Gastrocnemius medialis (tissue), 4 donors: ENCODE measurements around the gene PGLYRP2. TPM values are rescaled to one million over a fixed set of nuclear protein-coding genes. Genes with fewer than 3 reads are reported as not detected.
"Not testable (repeated sequence)": the region's sequence is repeated elsewhere in the genome, so short reads cannot be mapped to it uniquely, and the experiment has no call there.

Experiments
- ATAC-seq, 2 donors: fragments of 150-250 bp; one replicate each; pipeline ENCODE4 v1.9.1; 2016
- DNase-seq, 2 donors: peaks; one replicate each; pipeline ENCODE4 v3.0.0-alpha.2; 2019
- H3K27ac ChIP-seq, 4 donors: fragments of 200-600 bp; sonication (generic); 1 replicate in 1 of 4; 2 replicates in 3 of 4; pipeline ENCODE4 v1.5.1; 2016 to 2018; ENCODE audit warnings: mild to moderate bottlenecking in 2 of 4, moderate library complexity in 1 of 4
- H3K27me3 ChIP-seq, 3 donors: fragments of 200-600 bp; sonication (generic) in 2 of 3; 1 replicate in 1 of 3; 2 replicates in 2 of 3; pipeline versions ENCODE4 v1.5.1 to v1.6.0; 2016 to 2019; ENCODE audit warnings: mild to moderate bottlenecking in 1 of 3, moderate library complexity in 1 of 3
- H3K36me3 ChIP-seq, 2 donors: fragments of 200-600 bp; sonication (generic) in 1 of 2; one replicate each; pipeline ENCODE4 v1.5.1; 2017 to 2018
- H3K4me1 ChIP-seq, 2 donors: fragments of 200-600 bp; sonication (generic) in 1 of 2; one replicate each; pipeline ENCODE4 v1.5.1; 2016 to 2017; ENCODE audit warnings: mild to moderate bottlenecking in 2 of 2
- H3K4me3 ChIP-seq, 4 donors: fragments of 200-600 bp; sonication (generic) in 3 of 4; 1 replicate in 1 of 4; 2 replicates in 3 of 4; pipeline ENCODE4 v1.5.1; 2016 to 2019; ENCODE audit warnings: mild to moderate bottlenecking in 2 of 4
- H3K9me3 ChIP-seq, 3 donors: fragments of 200-600 bp; sonication (generic) in 2 of 3; 1 replicate in 1 of 3; 2 replicates in 2 of 3; pipeline ENCODE4 v1.5.1; 2016 to 2019
- CTCF ChIP-seq, 5 experiments: fragments of 450-650 bp in 3 of 5; fragments of 200-600 bp in 2 of 5; sonication (generic) in 2 of 5; IDR thresholded peaks in 4 of 5; conservative IDR thresholded peaks in 1 of 5; 1 replicate in 4 of 5; 2 replicates in 1 of 5; pipeline ENCODE4 v1.5.1; 2016 to 2019; ENCODE audit warnings: antibody characterized with exemption in 5 of 5, mild to moderate bottlenecking in 3 of 5, moderate library complexity in 3 of 5
- POLR2A ChIP-seq, 2 donors: fragments of 450-650 bp; IDR thresholded peaks; one replicate each; pipeline ENCODE4 v1.6.1; 2017; ENCODE audit warnings: antibody characterized with exemption in 2 of 2, mild to moderate bottlenecking in 2 of 2, moderate library complexity in 2 of 2
- in situ Hi-C, 4 donors: fragments of 200-750 bp; cut with MboI; loops; one replicate each; pipeline versions ENCODE4 v1.15.0 to v1.8.0; 2017; ENCODE audit warnings: low sequenced_read_pairs in 4 of 4
- intact Hi-C: fragments of 100-400 bp; cut with DNase I; formaldehyde crosslinking; loops from one replicate; pipeline ENCODE4 v1.15.1; 2023; ENCODE audit warnings: low total_unique reads
- total RNA-seq, 4 donors: library from RNA; depleted of rRNA; stranded (reverse); fragments of >200 nt; gene quantifications; one replicate each; pipeline versions ENCODE4 v1.1.0 to v1.2.3, GENCODE V29; 2016

The PGLYRP2 gene
- total RNA-seq, 4 donors from 2014 or later = not detected

GRCh38 chr19:15476325-15476724 lies 3.0 kb downstream of the PGLYRP2 start:
- Histone ChIP-seq H3K27me3 (peaks cover 4 to 11% (median 9%) of the 10 kb centered on the region in 3 donors), H3K36me3 (no peaks in the 10 kb centered on the region), H3K27ac (no peak overlapping the region), H3K4me3 (no peak overlapping the region), H3K4me1 (no peaks in the 10 kb centered on the region), H3K9me3 (no peaks in the 10 kb centered on the region)
- in situ Hi-C loops = loop anchor here in 1 of 4 donors (10.0 kb wide), 1 partner anchor 78 kb away; no protein-coding TSS in a partner anchor
- DNase-seq = no peak
- intact Hi-C loops = no loop called here
- ATAC-seq = no peak
- TF ChIP-seq CTCF (IDR thresholded peaks at IDR 0.05 in 4 of 5, conservative IDR thresholded peaks at IDR 0.05 in 1 of 5) = no peak
- TF ChIP-seq POLR2A (IDR thresholded peaks at IDR 0.05) = no peak

GRCh38 chr19:15475611-15476010 lies 3.7 kb downstream of the PGLYRP2 start:
- H3K4me1 ChIP-seq = no peaks in the 10 kb centered on the region
- DNase-seq (no peak), ATAC-seq (no peak)
- TF ChIP-seq CTCF (IDR thresholded peaks at IDR 0.05 in 4 of 5, conservative IDR thresholded peaks at IDR 0.05 in 1 of 5) = no peak
- TF ChIP-seq POLR2A (IDR thresholded peaks at IDR 0.05) = no peak
- no peak overlapping the region for H3K4me3 ChIP-seq
- in situ Hi-C loops (loop anchor here in 1 of 4 donors (10.0 kb wide), 1 partner anchor 79 kb away; no protein-coding TSS in a partner anchor), intact Hi-C loops (no loop called here)
- no peaks in the 10 kb centered on the region for H3K9me3 ChIP-seq
- no peaks in the 10 kb centered on the region for H3K36me3 ChIP-seq
- no peak overlapping the region for H3K27ac ChIP-seq
- H3K27me3 ChIP-seq = peaks cover 8 to 14% (median 14%) of the 10 kb centered on the region in 3 donors

GRCh38 chr19:15475169-15475568 lies 4.1 kb downstream of the PGLYRP2 start:
- intact Hi-C loops (no loop called here), in situ Hi-C loops (loop anchor here in 1 of 4 donors (10.0 kb wide), 1 partner anchor 80 kb away; no protein-coding TSS in a partner anchor)
- Histone ChIP-seq H3K4me1 (no peaks in the 10 kb centered on the region), H3K36me3 (no peaks in the 10 kb centered on the region), H3K4me3 (no peak overlapping the region), H3K9me3 (no peaks in the 10 kb centered on the region), H3K27me3 (peaks cover 11 to 19% (median 18%) of the 10 kb centered on the region in 3 donors), H3K27ac (no peak overlapping the region)
- ATAC-seq = no peak
- DNase-seq = no peak
- TF ChIP-seq POLR2A (IDR thresholded peaks at IDR 0.05) = no peak
- no peak for TF ChIP-seq CTCF (IDR thresholded peaks at IDR 0.05 in 4 of 5, conservative IDR thresholded peaks at IDR 0.05 in 1 of 5)

GRCh38 chr19:15473821-15474220 lies 5.5 kb downstream of the PGLYRP2 start:
- H3K4me1 ChIP-seq, H3K36me3 ChIP-seq, H3K27ac ChIP-seq, intact Hi-C loops, H3K9me3 ChIP-seq, DNase-seq, ATAC-seq, H3K4me3 ChIP-seq: not testable (repeated sequence)
- peaks cover 21 to 32% (median 30%) of the 10 kb centered on the region in 3 donors for H3K27me3 ChIP-seq
- in situ Hi-C loops = loop anchor here in 2 of 4 donors (10.0 to 25.0 kb wide), 2 partner anchors 81 to 88 kb away; no protein-coding TSS in a partner anchor

- intact Hi-C loops = no loop called here
- ATAC-seq (no peak), DNase-seq (no peak)
- in situ Hi-C loops = loop anchor here in 2 of 4 donors (10.0 to 25.0 kb wide), 2 partner anchors 83 to 91 kb away; no protein-coding TSS in a partner anchor
- H3K4me3 ChIP-seq = no peak overlapping the region
- H3K36me3 ChIP-seq = no peaks in the 10 kb centered on the region
- H3K27ac ChIP-seq = no peak overlapping the region
- no peak for TF ChIP-seq CTCF (IDR thresholded peaks at IDR 0.05 in 4 of 5, conservative IDR thresholded peaks at IDR 0.05 in 1 of 5)
- TF ChIP-seq POLR2A (IDR thresholded peaks at IDR 0.05) = no peak
- peaks cover 31 to 38% (median 32%) of the 10 kb centered on the region in 3 donors for H3K27me3 ChIP-seq
- no peaks in the 10 kb centered on the region for H3K9me3 ChIP-seq
- no peaks in the 10 kb centered on the region for H3K4me1 ChIP-seq
These were observed 7.6 kb downstream of the PGLYRP2 start for GRCh38 chr19:15471639-15472101.
